H1 (cell line): ENCODE results near the gene TSC22D4.

Source experiments
- ATF2 ChIP-seq: IDR thresholded peaks from 2 replicates; pipeline ENCODE4 v1.6.1; 2012; ENCODE audit warnings: low read length, inconsistent platforms
- CREB1 ChIP-seq: IDR thresholded peaks from 2 replicates; pipeline ENCODE4 v1.6.1; 2012; ENCODE audit warnings: inconsistent platforms
- CTCF ChIP-seq, 3 experiments: IDR thresholded peaks; 1 replicate in 2 of 3; 2 replicates in 1 of 3; pipeline versions ENCODE4 v1.5.1 to v1.6.1; 2011; ENCODE audit warnings: low read length in 3 of 3, mild to moderate bottlenecking in 3 of 3, inconsistent platforms in 2 of 3, low read depth in 1 of 3, moderate library complexity in 1 of 3; ENCODE audit not compliant: insufficient read depth in 1 of 3; ENCODE audit errors: control extremely low read depth in 1 of 3
- EP300 ChIP-seq, 2 experiments: IDR thresholded peaks; 1 replicate in 1 of 2; 2 replicates in 1 of 2; pipeline ENCODE4 v1.6.1; 2011 to 2012; ENCODE audit warnings: low read depth in 2 of 2, low read length in 2 of 2, mild to moderate bottlenecking in 2 of 2, borderline replicate concordance in 1 of 2, inconsistent platforms in 1 of 2, moderate library complexity in 1 of 2
- PHF8 ChIP-seq: fragments of 200-600 bp; sonication (generic); conservative IDR thresholded peaks from 2 replicates; pipeline ENCODE4 v1.7.1; 2012; ENCODE audit warnings: low read depth, mild to moderate bottlenecking, inconsistent platforms, low read length, moderate library complexity
- POLR2A ChIP-seq, 2 experiments: IDR thresholded peaks; 1 replicate in 1 of 2; 2 replicates in 1 of 2; pipeline ENCODE4 v1.6.1; 2011; ENCODE audit warnings: low read depth in 2 of 2, low read length in 2 of 2, mild to moderate bottlenecking in 2 of 2; ENCODE audit errors: control extremely low read depth in 1 of 2
- POLR2AphosphoS5 ChIP-seq: IDR thresholded peaks from 2 replicates; pipeline ENCODE4 v1.6.1; 2011; ENCODE audit warnings: low read depth, low read length
- TAF1 ChIP-seq: IDR thresholded peaks from 2 replicates; pipeline ENCODE4 v1.6.1; 2011; ENCODE audit warnings: mild to moderate bottlenecking, low read depth, low read length

- TF ChIP-seq TAF1 (no peak), POLR2AphosphoS5 (no peak), CTCF (IDR thresholded peaks at IDR 0.05; ENCODE audit: control extremely low read depth in 1 of 3, insufficient read depth in 1 of 3, low read depth in 1 of 3, low read length in 3 of 3) (no peak), CREB1 (no peak), EP300 (IDR thresholded peaks at IDR 0.05; ENCODE audit: borderline replicate concordance in 1 of 2, low read depth in 2 of 2, low read length in 2 of 2) (no peak), ATF2 (no peak), POLR2A (IDR thresholded peaks at IDR 0.05; ENCODE audit: control extremely low read depth in 1 of 2, low read depth in 2 of 2, low read length in 2 of 2) (no peak), PHF8 (no peak)
These were observed 6.5 kb upstream of the TSC22D4 start for GRCh38 chr7:100485471-100485876.
